NOMO-1 treated with DMSO at 0.1 percent for 48 hours (cell line): ENCODE data around the gene E2F2.
A peak's percentile ranks its signal among the peaks of the same experiment; 100 is the strongest.
"Not testable (repeated sequence)": the region's sequence is repeated elsewhere in the genome, so short reads cannot be mapped to it uniquely, and the experiment has no call there.

ENCODE experiments used
- DNase-seq: peaks from one replicate; lab custom pipeline; 2025; ENCODE audit not compliant: unreplicated experiment; lab: John Stamatoyannopoulos, UW

Gene E2F2

DNA sequence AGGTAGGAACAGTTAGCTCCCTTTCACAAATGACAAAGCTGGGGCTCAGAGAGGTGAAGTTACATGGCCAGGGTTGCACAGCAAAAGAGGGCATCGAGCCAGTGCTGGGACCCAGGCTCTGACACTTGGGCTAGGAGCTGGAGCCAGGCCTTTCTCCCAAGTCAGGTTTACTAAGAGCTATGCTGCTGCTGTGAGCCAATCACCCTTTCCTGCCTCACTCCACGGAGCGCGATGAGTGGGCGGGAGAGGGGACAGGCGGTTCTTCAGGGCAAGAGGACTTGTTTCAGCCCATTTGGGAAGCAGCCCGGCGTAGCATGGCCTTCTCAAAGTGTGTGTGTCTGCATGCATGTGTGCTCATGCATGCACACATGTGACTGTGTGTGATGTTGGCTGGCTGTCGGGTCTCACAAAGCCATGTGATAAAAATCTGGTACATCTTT is 17.7 kb upstream of the E2F2 start:
- no peak for DNase-seq

- no peak for DNase-seq
These were observed 16.0 kb upstream of the E2F2 start for GRCh38 chr1:23546897-23547584.

GRCh38 chr1:23545851-23546250 is 14.8 kb upstream of the E2F2 start:
- no peak for DNase-seq

DNA sequence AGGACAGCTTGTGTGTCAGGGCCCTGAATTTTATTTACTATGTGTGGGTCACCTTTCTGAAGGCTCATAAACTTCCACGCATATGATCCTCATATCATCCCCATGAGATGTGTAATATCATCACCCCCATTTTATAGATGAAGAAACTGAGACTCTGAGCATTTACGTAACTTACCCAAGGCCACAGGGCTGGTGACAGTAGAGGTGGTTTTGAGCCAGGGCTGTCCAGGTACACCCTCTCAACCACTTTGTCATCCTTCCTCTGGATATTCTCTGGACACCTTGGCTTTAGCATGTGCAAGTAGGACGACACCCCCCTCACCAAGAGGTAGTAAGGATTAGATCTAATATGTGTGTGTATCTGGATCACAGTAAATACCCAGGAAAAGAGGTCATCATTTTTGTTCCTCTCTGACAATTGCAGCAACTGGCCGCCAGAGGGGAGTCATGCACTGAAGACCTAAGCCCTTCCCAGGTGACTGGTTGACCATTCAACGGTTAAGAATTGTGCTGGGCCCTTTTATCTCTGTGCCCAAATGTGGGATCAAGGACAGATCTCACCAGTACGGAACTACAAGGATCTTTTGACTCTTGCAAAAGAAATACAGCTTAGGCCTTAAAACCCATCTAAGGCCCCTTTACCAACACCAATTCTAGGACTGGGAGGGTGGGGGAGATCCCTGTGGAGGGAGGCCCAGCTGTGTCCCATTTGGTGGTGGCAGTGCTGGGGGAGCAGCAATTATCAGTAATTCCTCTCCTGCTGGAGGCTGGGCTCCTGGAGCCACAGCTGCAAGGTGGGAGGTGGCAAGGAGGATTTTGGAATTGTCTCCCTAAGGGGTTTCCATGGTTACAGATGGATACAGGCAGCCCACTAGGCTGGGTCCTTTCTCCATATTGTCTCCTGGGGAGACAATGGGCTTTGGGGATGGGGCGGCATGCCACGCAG is 13.7 kb upstream of the E2F2 start:
- DNase-seq, result peak; percentile 64

DNA sequence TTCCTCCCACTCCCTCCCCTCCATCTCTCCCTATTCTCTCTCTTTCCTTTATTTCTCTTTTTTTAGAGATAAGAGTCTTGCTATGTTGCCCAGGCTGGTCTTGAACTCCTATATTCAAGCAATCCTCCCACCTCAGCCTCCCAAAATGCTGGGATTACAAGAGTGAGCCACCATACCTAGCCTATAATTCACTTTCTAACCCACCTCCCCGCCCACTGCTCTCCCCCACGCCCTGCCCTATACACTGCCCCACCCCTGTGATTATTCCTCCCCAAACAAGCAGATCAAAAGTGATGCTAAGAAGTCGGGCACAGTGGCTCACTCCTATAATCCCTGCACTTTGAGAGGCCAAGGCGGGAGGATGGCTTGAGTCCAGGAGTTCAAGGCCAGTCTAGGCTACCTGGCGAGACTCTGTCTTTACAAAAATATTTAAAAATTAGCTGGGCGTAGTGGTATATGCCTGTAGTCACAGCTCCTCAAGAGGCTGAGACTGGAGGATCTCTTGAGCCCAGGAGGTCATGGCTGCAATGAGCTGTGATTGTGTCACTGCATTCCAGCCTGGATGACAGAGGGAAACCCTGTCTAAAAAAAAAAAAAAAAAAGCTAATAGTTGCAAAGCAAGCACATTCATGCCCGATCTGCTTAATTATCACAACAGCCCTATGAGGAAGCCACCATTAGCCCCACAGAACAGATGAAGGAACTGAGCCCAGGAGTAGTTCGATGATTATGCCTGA is 12.8 kb upstream of the E2F2 start:
- DNase-seq, result no peak

DNA sequence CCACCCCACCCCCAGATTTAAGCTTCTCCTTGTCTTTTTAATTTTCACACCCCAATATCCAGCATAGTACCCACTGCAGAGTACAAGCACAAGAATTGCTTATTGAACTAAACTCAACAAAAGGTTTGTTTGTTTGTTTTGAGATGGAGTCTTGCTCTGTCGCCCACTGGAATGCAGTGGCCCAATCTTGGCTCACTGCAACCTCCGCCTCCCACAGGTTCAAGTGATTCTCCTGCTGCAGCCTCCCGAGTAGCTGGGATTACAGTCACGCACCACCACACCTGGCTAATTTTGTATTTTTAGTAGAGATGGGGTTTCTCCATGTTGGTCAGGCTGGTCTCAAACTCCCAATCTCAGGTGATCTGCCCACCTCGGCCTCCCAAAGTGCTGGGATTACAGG is 11.9 kb upstream of the E2F2 start:
- not testable (repeated sequence) for DNase-seq

DNA sequence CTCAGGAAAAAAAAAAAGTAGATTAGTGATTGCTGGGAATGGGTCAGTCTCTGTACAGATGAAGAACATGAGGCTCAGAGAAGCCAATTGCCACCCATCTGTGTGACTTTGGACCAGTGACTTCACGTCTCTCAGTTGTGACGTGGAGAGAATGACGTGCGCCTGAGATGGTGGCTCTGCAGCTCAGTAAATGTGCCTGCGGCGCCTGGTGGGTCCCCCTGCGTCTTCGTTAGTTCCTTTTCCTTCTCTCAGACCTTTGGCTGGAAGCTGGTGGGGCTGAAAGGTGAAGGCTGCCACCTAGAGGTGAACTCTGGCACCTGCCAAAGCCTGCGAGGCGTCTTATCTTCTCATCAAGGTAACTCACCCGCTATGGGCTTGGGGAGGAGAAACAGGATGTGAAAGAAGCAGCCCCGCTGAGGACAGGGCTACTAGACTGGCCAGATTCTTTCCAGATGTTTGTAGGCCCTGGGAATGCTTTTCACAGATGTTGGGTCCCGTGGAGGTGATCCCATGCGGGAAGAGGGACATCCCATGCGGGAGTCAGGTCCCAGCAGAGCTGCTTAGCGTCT is 8.7 kb upstream of the E2F2 start:
- DNase-seq, result peak; percentile 98

DNA sequence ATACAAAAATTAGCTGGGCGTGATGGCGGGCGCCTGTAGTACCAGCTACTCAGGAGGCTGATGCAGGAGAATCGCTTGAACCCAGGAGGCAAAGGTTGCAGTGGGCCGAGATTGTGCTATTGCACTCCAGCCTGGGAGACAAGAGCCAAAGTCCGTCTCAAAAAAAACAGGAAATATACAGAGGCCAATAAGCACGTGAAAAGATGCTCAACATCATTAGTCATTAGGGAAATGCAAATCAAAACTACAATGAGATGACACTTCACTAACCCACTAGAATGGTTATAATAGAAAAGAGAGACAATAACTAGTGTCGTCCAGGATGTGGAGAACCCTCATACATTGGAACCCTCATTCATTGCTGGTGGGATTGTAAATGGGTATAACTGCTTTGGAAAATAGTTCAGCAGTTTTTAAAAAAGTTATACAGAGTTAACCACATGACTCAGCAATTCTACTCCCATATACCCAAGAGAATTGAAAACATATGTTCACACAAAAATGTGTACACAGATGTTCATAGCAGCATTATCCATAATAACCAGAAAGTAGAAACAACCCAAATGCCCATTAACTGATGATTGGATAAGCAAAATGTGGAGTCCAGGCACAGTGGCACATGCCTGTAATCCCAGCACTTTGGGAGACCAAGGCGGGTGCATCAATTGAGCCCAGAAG is 6.4 kb upstream of the E2F2 start:
- DNase-seq, result peak; percentile 26

GRCh38 chr1:23533246-23534023 is 2.4 kb upstream of the E2F2 start:
- peak; percentile 98 for DNase-seq

DNA sequence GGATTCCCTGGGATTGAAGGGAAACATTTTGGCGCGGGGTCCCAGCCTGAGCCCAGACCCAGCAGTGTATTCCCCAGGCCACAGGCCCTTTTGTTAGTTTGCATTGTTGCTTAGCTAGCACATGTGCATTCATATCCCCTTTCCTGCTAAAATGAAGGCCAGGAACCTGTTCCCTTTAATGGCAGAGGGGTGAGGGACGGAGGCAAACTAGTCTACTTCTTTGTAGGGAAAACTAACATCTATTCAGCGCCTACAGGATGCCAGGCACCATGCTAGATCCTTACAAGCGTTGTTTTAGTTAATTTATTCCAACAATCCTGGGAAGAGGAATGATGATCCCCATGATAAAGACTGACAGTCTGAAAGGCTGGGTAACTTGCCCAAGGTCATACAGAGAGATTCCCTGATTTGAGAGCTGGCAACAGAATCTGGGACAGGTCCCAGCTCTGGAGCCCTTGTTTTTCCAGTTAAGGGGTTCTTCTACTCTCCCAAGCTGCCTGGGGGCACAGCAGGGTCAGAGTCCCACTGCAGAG is 595 bp upstream of the E2F2 start:
- DNase-seq, result no peak

DNA sequence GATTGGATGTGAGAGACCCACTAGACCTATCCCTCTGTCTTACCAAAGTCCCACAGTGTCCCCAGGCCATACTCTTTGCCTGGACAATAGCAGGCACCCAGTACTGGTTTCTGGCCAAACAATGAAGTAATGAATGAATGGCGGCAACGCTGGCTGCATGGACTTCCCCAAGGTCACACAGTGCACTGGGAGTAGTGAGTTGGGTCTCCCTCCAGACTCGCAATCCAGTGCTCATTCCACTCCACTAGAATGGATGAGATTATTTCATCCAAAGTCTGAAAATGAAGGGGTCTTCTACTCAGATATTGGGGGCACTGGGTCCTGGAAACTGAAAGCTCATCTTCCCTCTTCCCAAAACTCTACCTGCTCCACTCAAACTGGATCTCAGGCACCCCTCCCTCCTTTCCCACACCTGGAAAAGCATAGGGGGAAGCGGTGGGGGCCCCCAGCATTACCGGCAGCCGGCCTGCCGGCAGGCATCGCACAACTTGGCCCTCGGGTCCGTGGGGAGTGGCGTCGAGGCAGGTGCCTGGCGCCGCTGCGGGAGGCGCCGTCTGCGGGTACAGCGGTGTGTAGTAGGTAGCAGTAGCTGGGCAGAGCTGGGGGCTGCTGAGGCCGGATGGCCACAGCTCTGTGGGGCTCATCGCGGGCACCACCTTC is 816 bp downstream of the E2F2 start:
- DNase-seq, result no peak

DNA sequence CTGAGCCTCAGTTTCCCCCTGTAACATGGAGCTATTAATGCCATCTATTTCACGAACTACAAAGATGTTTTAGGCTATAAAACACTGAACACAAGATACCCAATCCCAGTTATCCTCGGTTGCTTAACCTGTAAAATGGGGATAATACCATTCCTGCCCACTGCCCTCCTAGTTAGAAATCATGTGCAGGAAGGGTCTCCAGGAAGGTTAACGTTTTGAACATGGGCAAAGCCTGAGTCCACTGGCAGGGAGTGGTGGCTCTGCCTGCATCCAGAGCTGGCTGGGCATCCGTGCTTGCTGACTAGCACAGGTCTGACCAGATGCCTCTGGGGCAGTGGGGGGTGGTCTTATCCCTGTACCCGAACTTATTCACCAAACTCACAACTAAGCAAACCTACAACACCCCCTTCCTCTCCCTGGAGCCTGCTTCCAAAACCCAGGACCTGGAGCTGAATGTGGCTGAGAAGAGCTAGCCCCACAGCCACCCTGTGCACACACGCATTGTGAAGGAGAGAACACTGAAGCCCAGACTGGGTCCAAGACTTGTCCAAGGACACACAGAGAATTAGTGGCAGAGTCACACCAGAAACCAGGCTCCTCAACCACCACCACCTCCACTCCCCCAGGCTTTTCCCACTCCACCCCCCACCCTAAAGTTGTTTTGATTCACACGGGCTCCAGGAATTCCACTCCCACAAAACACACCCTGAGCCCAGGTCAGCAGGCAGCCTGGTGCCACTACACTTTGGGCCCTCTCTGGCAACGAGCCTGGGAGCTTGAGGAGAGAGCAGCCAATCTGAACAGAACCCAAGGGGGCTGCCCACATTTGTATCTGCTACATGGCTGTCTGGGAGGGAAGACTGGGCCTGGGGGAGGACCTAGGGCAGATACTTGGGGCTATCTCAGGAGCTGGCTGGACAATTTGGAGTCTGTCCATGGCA is 1.6 kb downstream of the E2F2 start:
- DNase-seq, result no peak

DNA sequence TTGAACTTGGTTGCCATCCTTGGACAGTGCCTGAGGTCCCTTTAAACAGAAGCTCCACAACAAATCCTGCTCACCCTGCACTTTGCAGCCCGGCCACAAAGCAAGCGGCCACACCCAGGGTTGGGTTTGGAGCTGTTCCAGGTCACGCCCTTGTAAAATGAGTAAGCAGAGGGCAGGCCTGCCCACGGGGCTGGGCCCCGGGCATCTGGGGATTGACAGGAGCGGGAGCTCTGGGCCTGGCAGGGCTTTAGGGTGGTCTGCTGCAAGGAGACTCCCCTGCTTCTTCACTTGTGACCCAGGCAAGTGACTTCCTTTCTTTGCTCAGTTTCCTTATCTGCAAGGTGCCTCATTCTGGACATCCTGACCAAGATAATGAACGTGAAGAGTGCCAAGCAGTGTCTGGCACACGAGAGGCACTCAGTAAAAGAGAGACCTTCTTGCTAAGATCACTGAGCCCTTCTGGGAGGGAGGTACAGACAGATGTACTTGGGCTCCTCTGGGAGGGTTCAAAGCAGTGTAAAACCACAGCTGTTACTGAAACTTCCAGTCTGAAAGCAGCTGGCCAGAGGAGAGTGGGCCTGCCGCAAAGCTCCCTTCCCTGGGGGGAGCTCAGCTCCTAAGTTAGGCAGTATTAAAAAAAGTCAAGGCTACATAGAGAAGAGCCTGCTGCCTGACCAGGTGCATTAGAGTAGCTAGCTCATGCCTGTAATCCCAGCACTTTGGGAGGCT is 2.6 kb downstream of the E2F2 start:
- peak; percentile 90 for DNase-seq

- no peak for DNase-seq
These were observed 3.2 kb downstream of the E2F2 start for GRCh38 chr1:23527900-23528249.

GRCh38 chr1:23527366-23527765 is 3.7 kb downstream of the E2F2 start:
- no peak for DNase-seq

DNA sequence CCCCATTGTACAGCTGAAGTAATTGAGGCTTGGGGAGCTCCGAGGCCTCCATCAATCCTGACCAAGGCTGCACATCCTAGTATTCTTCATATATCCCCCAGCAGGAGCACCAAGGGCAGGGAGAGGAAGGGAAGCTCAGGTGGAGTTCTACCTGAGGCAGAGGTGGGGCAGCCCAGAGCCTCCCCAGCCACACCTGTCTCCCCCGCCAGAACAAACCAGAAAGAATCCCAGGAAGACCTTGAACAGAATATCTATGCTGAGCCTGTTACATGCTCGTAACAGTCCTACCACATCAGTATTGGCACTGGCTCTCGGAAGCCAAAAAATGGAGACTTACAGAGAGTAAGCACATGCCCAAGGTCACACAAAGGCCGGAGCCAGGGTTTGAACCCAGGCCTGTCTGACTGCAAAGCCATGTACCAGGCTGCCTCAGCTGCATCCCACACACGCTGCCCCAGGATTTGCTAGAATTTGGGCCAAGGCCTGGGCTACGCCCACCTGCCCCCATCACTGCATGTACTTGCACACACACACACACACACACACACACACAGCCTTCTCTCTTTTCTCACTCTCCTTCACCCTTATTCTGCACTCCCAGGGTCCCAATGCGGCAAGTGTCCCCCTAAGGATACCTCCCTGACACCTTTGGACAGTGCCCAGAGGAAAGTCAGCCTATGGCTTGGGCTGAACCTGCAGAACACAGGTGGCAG is 4.5 kb downstream of the E2F2 start:
- DNase-seq, result no peak
